Fibroblast of pulmonary artery (primary cell): ENCODE measurements around the gene TMEM130.
A peak's percentile ranks its signal among the peaks of the same experiment; 100 is the strongest.
"Not testable (repeated sequence)": the region's sequence is repeated elsewhere in the genome, so short reads cannot be mapped to it uniquely, and the experiment has no call there.

Experiments
- DNase-seq: peaks from one replicate; pipeline ENCODE4 v3.0.0-alpha.2; 2010; ENCODE audit warnings: low read depth
- H3K4me3 ChIP-seq: replicated peaks from 2 replicates; pipeline ENCODE4 v1.5.1; 2011; ENCODE audit warnings: low read depth, mild to moderate bottlenecking, control low read depth, low read length, moderate library complexity
- CTCF ChIP-seq: IDR thresholded peaks from 2 replicates; pipeline ENCODE4 v1.5.1; 2011; ENCODE audit warnings: mild to moderate bottlenecking, control low read depth, low read length, inconsistent platforms; ENCODE audit errors: missing control alignments

The TMEM130 gene

DNA sequence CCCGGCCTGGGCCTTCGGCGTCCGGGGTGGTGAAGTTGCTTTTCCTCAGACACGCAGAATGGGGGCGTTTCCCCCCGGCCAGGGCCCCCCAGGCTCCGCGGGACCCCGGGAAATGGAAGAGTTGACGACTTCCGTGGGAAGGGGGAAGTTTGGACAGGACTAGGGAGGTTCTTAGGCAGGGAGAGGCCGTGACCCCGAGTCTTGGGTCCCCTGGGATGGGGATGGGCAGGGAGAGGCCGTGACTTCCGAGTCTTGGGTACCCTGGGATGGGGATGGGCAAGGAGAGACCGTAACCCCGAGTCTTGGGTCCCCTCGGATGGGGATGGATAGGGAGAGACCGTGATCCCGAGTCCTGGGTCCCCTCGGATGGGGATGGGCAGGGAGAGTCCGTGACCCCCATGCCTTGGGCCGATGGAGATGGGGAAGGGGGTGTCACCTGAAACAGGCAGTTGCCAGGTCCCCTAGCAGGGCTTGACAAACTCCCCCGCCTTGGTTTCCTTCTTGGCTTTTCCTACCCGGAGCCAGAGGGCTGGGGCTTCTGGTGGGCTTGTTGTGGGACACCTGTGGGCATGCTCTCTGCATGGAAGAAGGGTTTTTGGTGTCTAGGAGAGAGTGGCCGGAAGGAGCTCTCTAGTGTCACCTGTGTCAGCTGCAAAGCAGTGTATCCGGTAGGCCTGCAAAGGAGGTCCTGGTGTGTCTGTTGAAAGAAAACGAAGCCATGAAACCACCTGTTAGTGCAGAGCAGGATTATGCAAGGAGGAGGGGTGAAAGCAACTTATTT lies 9.6 kb upstream of the TMEM130 start:
- TF ChIP-seq CTCF: no peak
- peak overlapping the region; percentile 94 for H3K4me3 ChIP-seq
- no peak for DNase-seq

DNA sequence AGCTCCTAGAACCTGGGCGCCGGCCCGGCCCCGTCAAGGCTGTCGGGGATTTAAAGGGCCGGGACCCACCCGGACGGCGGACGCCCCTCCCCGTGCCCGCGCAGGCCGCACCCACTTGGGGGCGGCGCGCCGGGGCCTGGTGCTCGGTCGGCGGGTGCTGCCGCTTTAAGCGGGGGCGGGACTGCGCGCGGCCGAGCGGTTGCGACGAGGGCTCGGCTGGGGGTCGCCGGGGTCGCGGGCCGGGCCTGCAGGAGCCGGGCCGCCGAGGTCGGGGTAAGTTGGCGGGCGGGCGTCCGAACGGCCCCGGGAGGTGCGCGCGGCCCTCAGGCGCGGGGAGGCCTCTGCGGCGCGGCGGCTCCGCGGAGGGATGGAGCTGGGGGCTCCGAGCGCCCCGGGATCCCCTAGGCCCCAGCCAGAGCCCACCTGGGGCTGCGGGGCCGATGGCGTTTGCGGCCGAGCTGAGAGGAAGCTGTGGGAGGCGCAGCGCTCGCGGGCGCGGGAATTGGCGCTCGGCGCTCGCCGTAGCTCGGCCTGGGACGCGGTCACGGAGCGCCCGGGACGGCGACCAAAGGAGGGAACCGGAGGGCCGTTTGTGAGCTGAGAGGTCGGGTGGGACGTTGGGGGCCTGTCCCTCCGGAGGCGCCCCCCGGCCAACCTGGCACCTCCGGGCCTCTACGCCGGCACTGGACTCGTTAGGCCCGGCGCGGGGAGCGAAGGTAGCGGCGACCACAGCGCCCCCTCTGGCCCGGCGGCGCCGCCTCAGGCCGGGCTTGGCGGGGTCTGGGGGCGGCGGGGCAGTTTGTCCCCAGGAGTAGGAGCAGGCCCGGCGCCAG lies 8.8 kb upstream of the TMEM130 start, which contains the start of gene TRRAP:
Gene TRRAP, plus strand, starts transcription at position 168 of the 833 bp plus-strand sequence. CDS start 2,619 bp downstream, outside the sequence.
- DNase-seq: peak; percentile 72
- peak within 1 kb of the TSS; percentile 94 for H3K4me3 ChIP-seq
- peak; percentile 38 for TF ChIP-seq CTCF

GRCh38 chr7:98877692-98878364 lies 8.0 kb upstream of the TMEM130 start:
- peak overlapping the region; percentile 94 for H3K4me3 ChIP-seq
- no peak for TF ChIP-seq CTCF
- DNase-seq: no peak

DNA sequence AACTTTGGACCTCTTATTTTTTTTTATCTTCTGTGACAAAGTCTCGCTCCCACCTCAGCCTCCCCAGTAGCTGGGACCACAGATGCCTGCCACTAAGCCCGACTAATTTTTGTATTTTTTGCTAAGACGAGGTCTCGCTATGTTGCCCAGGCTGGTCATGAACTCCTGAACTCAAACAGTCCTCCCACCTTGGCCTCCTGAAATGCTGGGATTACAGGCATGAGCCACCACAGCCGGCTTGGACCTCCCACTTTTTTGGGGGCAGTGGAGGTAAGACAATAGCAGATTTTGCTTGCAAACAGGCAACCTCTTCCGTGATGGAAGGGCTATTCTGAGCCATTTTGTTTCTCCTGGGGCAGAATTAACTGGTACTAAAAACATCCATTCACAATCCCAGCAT lies 7.3 kb upstream of the TMEM130 start:
- TF ChIP-seq CTCF: no peak
- H3K4me3 ChIP-seq: no peak overlapping the region
- no peak for DNase-seq

GRCh38 chr7:98875501-98875900 lies 5.7 kb upstream of the TMEM130 start:
- no peak for TF ChIP-seq CTCF
- H3K4me3 ChIP-seq: no peak overlapping the region
- DNase-seq: no peak

GRCh38 chr7:98874942-98875341 lies 5.1 kb upstream of the TMEM130 start:
- DNase-seq: no peak
- TF ChIP-seq CTCF: no peak
- H3K4me3 ChIP-seq: no peak overlapping the region

DNA sequence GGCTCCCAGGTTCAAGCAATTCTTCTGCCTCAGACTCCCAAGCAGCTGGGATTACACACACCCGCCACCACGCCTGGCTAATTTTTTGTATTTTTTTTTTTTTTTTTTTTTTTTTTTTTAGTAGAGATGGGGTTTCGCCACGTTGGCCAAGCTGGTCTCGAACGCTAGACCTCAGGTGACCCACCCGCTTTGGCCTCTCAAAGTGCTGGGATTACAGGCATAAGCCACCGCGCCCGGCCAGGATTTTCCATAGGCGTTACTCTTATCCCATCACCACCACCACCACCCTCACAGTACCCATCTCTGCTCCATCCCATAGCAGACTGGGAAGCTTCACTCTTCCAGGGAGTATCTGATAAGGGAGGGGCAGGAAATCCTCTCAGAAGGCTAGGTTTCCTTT lies 3.8 kb upstream of the TMEM130 start:
- not testable (repeated sequence) for H3K4me3 ChIP-seq, DNase-seq
